Thoracic aorta (tissue), 2 donors: ENCODE results near the gene GDAP1L1. TPM values are rescaled to one million over a fixed set of nuclear protein-coding genes. Genes with fewer than 3 reads are reported as not detected.

ENCODE experiments used
- ATAC-seq: fragments of 150-250 bp; one replicate; pipeline ENCODE4 v1.8.0; 2017; ENCODE audit warnings: low read depth; ENCODE audit not compliant: insufficient number of reproducible peaks, low FRiP score
- DNase-seq: peaks from one replicate; pipeline ENCODE4 v3.0.0-alpha.2; 2020; ENCODE audit warnings: low spot score
- H3K27ac ChIP-seq, 2 donors: fragments of 200-600 bp; sonication (generic); 1 replicate in 1 of 2; 2 replicates in 1 of 2; pipeline ENCODE4 v1.5.1; 2016; ENCODE audit warnings: mild to moderate bottlenecking in 2 of 2, moderate library complexity in 2 of 2
- H3K27me3 ChIP-seq: fragments of 200-600 bp; sonication (generic); replicated peaks from 2 replicates; pipeline ENCODE4 v1.6.0; 2016; ENCODE audit warnings: mild to moderate bottlenecking; ENCODE audit not compliant: insufficient read depth
- H3K36me3 ChIP-seq: fragments of 200-600 bp; sonication (generic); one replicate; pipeline ENCODE4 v1.5.1; 2016
- H3K4me1 ChIP-seq, 2 donors: fragments of 200-600 bp; sonication (generic); 1 replicate in 1 of 2; 2 replicates in 1 of 2; pipeline versions ENCODE4 v1.5.1 to v1.6.0; 2016; ENCODE audit warnings: low read depth in 2 of 2, mild to moderate bottlenecking in 1 of 2; ENCODE audit not compliant: control insufficient read depth in 1 of 2
- H3K4me3 ChIP-seq: fragments of 200-600 bp; sonication (generic); 2 replicates; pipeline ENCODE4 v1.5.1; 2016; ENCODE audit warnings: mild to moderate bottlenecking
- H3K9me3 ChIP-seq: fragments of 200-600 bp; sonication (generic); 2 replicates; pipeline ENCODE4 v1.5.1; 2016
- total RNA-seq, 2 donors: library from RNA; depleted of rRNA; stranded (reverse); fragments of >200 nt; gene quantifications; one replicate each; pipeline versions ENCODE4 v1.1.0 to v1.2.3, GENCODE V29; 2016
- TF ChIP-seq, protein P1 (sequence below): fragments of 200-600 bp; sonication (generic); IDR thresholded peaks from one replicate; pipeline ENCODE4 v1.5.1; 2019; ENCODE audit warnings: antibody characterized with exemption

GDAP1L1 gene
- total RNA-seq, 2 donors from 2014 or later = not detected

DNA sequence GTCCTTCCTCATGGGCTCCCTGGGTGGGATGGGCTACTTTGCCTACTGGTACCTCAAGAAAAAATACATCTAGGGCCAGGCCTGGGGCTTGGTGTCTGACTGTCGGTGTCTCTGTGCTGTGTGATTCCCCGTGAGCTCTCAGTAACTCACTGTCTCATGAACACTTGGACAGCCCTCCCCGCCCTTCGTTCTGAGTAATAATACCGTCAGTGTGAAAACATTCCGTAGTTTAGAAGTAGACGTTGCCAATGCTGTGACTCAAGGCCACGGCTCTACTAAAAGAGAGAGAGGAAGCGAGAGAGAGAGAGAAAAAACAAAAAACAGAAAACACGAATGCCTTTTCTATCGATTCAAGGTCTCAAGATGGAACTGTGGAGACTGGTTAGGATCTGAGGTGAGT is 32.1 kb downstream of the GDAP1L1 start:
- H3K4me3 ChIP-seq = no peak overlapping the region
- TF ChIP-seq, protein P1, sequence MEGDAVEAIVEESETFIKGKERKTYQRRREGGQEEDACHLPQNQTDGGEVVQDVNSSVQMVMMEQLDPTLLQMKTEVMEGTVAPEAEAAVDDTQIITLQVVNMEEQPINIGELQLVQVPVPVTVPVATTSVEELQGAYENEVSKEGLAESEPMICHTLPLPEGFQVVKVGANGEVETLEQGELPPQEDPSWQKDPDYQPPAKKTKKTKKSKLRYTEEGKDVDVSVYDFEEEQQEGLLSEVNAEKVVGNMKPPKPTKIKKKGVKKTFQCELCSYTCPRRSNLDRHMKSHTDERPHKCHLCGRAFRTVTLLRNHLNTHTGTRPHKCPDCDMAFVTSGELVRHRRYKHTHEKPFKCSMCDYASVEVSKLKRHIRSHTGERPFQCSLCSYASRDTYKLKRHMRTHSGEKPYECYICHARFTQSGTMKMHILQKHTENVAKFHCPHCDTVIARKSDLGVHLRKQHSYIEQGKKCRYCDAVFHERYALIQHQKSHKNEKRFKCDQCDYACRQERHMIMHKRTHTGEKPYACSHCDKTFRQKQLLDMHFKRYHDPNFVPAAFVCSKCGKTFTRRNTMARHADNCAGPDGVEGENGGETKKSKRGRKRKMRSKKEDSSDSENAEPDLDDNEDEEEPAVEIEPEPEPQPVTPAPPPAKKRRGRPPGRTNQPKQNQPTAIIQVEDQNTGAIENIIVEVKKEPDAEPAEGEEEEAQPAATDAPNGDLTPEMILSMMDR = no peak
- no peaks in the 10 kb centered on the region for H3K27me3 ChIP-seq
- H3K9me3 ChIP-seq = no peaks in the 10 kb centered on the region
- ATAC-seq (no peak), DNase-seq (no peak)
- no peaks in the 10 kb centered on the region for H3K36me3 ChIP-seq
- H3K4me1 ChIP-seq = no peaks in the 10 kb centered on the region
- H3K27ac ChIP-seq = no peak overlapping the region

DNA sequence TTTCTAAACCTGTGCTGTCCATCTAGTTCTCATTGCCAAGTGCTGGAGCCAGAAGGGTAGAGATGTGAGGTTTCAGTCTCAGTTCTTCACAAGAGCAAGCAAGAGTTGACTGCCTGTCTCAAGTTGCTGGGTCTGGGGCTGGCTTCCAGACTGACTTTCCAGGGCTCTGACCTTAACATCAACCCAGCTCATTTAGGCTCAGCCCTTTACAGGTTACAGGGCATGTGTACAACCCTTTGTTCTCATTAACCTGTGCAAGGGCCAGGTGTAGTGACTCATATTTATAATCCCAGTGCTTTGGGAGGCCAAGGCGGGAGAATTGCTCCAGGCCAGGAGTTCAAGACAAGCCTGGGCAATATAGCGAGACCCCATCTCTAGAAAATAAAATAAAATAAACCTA is 33.3 kb downstream of the GDAP1L1 start:
- Histone ChIP-seq H3K4me1 (no peaks in the 10 kb centered on the region), H3K9me3 (no peaks in the 10 kb centered on the region), H3K4me3 (no peak overlapping the region), H3K27ac (no peak overlapping the region), H3K27me3 (no peaks in the 10 kb centered on the region), H3K36me3 (no peaks in the 10 kb centered on the region)
- no peak for DNase-seq
- TF ChIP-seq, protein P1 = no peak
- ATAC-seq = no peak

GRCh38 chr20:44282192-44282591 is 35.1 kb downstream of the GDAP1L1 start:
- ATAC-seq (no peak), DNase-seq (no peak)
- TF ChIP-seq, protein P1 = no peak
- no peaks in the 10 kb centered on the region for H3K27me3 ChIP-seq
- no peaks in the 10 kb centered on the region for H3K9me3 ChIP-seq
- no peak overlapping the region for H3K4me3 ChIP-seq
- no peaks in the 10 kb centered on the region for H3K36me3 ChIP-seq
- no peaks in the 10 kb centered on the region for H3K4me1 ChIP-seq
- H3K27ac ChIP-seq = no peak overlapping the region

DNA sequence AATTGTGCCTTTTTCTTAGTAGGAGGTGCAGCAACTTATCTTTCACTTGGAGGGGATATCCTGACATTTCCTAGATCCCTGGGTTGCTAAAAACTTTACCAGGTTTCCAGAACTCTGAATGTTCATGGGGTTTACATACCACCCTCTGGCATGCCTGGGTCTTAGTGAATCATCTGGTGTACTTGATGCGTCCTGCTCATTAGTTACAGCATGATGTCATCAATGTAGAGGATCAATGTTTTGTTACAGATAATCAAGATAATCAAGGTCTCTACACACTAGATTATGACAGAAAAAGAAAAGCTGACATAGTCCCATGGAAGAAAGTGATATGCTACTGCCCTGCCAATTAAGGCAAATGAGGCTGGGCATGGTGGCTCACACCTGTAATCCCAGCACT is 36.9 kb downstream of the GDAP1L1 start:
- H3K9me3 ChIP-seq = no peaks in the 10 kb centered on the region
- no peaks in the 10 kb centered on the region for H3K36me3 ChIP-seq
- TF ChIP-seq, protein P1 = no peak
- no peaks in the 10 kb centered on the region for H3K4me1 ChIP-seq
- ATAC-seq (no peak), DNase-seq (no peak)
- H3K27ac ChIP-seq = no peak overlapping the region
- H3K4me3 ChIP-seq = no peak overlapping the region
- H3K27me3 ChIP-seq = no peaks in the 10 kb centered on the region

- H3K36me3 ChIP-seq = no peaks in the 10 kb centered on the region
- no peak overlapping the region for H3K4me3 ChIP-seq
- H3K9me3 ChIP-seq = no peaks in the 10 kb centered on the region
- no peak for ATAC-seq
- no peaks in the 10 kb centered on the region for H3K27me3 ChIP-seq
- DNase-seq = no peak
- no peak overlapping the region for H3K27ac ChIP-seq
- H3K4me1 ChIP-seq = no peaks in the 10 kb centered on the region
- TF ChIP-seq, protein P1 = no peak
Measured at GRCh38 chr20:44287272-44288097, 40.4 kb downstream of the GDAP1L1 start.
